Tibial nerve (tissue), 4 donors: ENCODE data around the gene ZDHHC1. TPM values are rescaled to one million over a fixed set of nuclear protein-coding genes. Genes with fewer than 3 reads are reported as not detected.

Source experiments
- DNase-seq, 2 donors: peaks; one replicate each; pipeline ENCODE4 v3.0.0-alpha.2; 2019; ENCODE audit warnings: low spot score in 2 of 2
- H3K27ac ChIP-seq, 4 donors: fragments of 200-600 bp; sonication (generic) in 3 of 4; one replicate each; pipeline ENCODE4 v1.5.1; 2017 to 2019; ENCODE audit warnings: mild to moderate bottlenecking in 1 of 4
- H3K27me3 ChIP-seq, 2 donors: fragments of 200-600 bp; sonication (generic) in 1 of 2; one replicate each; pipeline versions ENCODE4 v1.5.1 to v1.6.0; 2017 to 2019
- H3K36me3 ChIP-seq, 3 donors: fragments of 200-600 bp; sonication (generic); one replicate each; pipeline ENCODE4 v1.5.1; 2018 to 2019
- H3K4me1 ChIP-seq, 4 donors: fragments of 200-600 bp; sonication (generic) in 3 of 4; one replicate each; pipeline ENCODE4 v1.5.1; 2017 to 2019
- H3K4me3 ChIP-seq, 4 donors: fragments of 200-600 bp; sonication (generic) in 3 of 4; one replicate each; pipeline ENCODE4 v1.5.1; 2017 to 2019; ENCODE audit warnings: mild to moderate bottlenecking in 1 of 4, moderate library complexity in 1 of 4
- H3K9me3 ChIP-seq, 4 donors: fragments of 200-600 bp; sonication (generic) in 3 of 4; one replicate each; pipeline ENCODE4 v1.5.1; 2017 to 2019
- CTCF ChIP-seq, 5 experiments: fragments of 200-600 bp in 3 of 5; fragments of 450-650 bp in 2 of 5; sonication (generic) in 3 of 5; IDR thresholded peaks; one replicate each; pipeline ENCODE4 v1.5.1; 2016 to 2019; ENCODE audit warnings: antibody characterized with exemption in 5 of 5, mild to moderate bottlenecking in 3 of 5, moderate library complexity in 2 of 5
- EP300 ChIP-seq, 2 donors: sonication (generic); formaldehyde crosslinking; IDR thresholded peaks; one replicate each; pipeline ENCODE4 v1.6.1; 2017; ENCODE audit warnings: antibody characterized with exemption in 2 of 2, mild to moderate bottlenecking in 1 of 2
- POLR2A ChIP-seq, 2 donors: fragments of 450-650 bp; IDR thresholded peaks; one replicate each; pipeline ENCODE4 v1.6.1; 2017; ENCODE audit warnings: antibody characterized with exemption in 2 of 2, mild to moderate bottlenecking in 2 of 2, moderate library complexity in 2 of 2
- WGBS, 2 donors: methylation state at CpG; one replicate each; pipeline ENCODE4 v1.1.5; 2018; 5-methylcytosine and 5-hydroxymethylcytosine counted together
- total RNA-seq, 4 donors: library from RNA; depleted of rRNA; stranded (reverse); fragments of >200 nt; gene quantifications; one replicate each; pipeline ENCODE4 v1.1.0, GENCODE V29; 2016

The ZDHHC1 gene
- total RNA-seq, 4 donors from 2014 or later, result 24.3 to 46.2 (median 32.8) TPM

DNA sequence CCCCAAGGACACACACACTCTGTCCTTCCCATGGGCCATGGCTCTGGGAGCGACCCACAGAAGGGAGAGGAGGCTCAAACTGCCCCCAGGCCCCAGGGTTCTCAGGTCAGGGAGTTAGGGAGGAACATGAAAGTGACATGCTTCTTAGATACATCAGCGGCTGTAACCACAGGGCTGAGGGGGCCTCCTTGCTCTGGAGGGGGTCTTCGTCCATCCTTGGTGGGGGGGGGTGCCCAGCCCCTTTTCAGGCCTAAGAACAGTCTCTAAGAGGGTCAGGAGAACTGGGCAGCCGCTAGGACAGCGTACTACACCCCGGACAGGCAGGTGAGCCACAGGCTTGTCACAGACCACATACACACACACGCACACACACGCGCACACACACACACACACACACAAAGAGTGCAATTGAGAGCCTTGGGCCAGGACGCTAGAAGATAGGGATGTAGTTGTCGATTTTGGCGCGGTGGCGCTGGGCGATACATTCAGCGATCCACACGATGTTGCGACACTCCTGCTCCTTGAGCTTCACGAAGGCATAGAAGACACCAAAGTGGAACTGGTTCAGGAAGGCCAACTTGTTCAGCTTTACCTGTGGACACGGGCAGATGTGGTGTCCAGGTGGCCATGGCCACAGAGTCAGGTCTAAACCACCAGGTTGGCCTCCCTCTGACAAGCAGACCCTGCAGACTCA, 22.0 kb upstream of the ZDHHC1 start:
- Histone ChIP-seq H3K9me3 (no peaks in the 10 kb centered on the region), H3K4me3 (no peak overlapping the region), H3K36me3 (peaks cover 0 to 70% (median 3%) of the 10 kb centered on the region in 3 donors), H3K27ac (no peak overlapping the region), H3K27me3 (no peaks in the 10 kb centered on the region), H3K4me1 (peaks cover 0 to 16% (median 6%) of the 10 kb centered on the region in 4 donors)
- WGBS, 2 donors, result 93% methylated on average over 20 of the region's 20 CpGs
- no peak for DNase-seq
- no peak for TF ChIP-seq POLR2A (IDR thresholded peaks at IDR 0.05)
- no peak for TF ChIP-seq EP300 (IDR thresholded peaks at IDR 0.05)
- TF ChIP-seq CTCF (IDR thresholded peaks at IDR 0.05), result no peak

DNA sequence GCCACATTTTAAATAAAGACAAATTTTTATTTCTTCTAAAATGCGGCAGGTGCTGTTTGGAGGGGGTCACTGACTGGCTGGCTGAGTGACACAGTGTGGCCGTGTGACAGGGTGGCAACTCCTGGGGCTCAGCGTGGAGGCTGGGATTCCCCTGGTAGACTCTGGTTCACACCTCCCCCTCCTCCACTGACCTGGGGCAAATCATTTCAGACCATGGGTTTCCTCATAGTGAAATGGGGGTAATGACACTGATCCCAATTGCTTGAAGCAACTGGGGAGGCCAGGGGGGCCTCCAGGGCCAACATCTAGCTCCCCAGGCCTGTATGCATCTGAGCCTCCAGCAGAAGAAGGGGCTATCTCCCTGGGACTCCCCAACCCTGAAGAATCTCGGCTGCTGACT, 21.2 kb upstream of the ZDHHC1 start:
- Histone ChIP-seq H3K27ac (no peak overlapping the region), H3K36me3 (peaks cover 0 to 62% (median 0%) of the 10 kb centered on the region in 3 donors), H3K4me1 (peaks cover 0 to 10% (median 2%) of the 10 kb centered on the region in 4 donors), H3K4me3 (no peak overlapping the region), H3K9me3 (no peaks in the 10 kb centered on the region), H3K27me3 (no peaks in the 10 kb centered on the region)
- no peak for DNase-seq
- 80 to 84% methylated on average over 4 of the region's 4 CpGs for WGBS, 2 donors
- TF ChIP-seq POLR2A (IDR thresholded peaks at IDR 0.05), result no peak
- TF ChIP-seq EP300 (IDR thresholded peaks at IDR 0.05), result no peak
- TF ChIP-seq CTCF (IDR thresholded peaks at IDR 0.05), result no peak

- WGBS, 2 donors, result 90 to 94% methylated on average over 21 to 23 of the region's 23 CpGs
- DNase-seq, result no peak
- Histone ChIP-seq H3K27me3 (no peaks in the 10 kb centered on the region), H3K4me3 (no peak overlapping the region), H3K27ac (no peak overlapping the region), H3K4me1 (peaks cover 0 to 10% (median 3%) of the 10 kb centered on the region in 4 donors), H3K36me3 (peaks cover 0 to 62% (median 0%) of the 10 kb centered on the region in 3 donors), H3K9me3 (no peaks in the 10 kb centered on the region)
- TF ChIP-seq POLR2A (IDR thresholded peaks at IDR 0.05) (no peak), EP300 (IDR thresholded peaks at IDR 0.05) (no peak), CTCF (IDR thresholded peaks at IDR 0.05) (no peak)
Observed at GRCh38 chr16:67436640-67437193, 20.4 kb upstream of the ZDHHC1 start.

- TF ChIP-seq EP300 (IDR thresholded peaks at IDR 0.05) (no peak), CTCF (IDR thresholded peaks at IDR 0.05) (no peak), POLR2A (IDR thresholded peaks at IDR 0.05) (no peak)
- DNase-seq, result no peak
- Histone ChIP-seq H3K9me3 (no peaks in the 10 kb centered on the region), H3K4me1 (peaks cover 0 to 17% (median 8%) of the 10 kb centered on the region in 4 donors), H3K4me3 (no peak overlapping the region), H3K27ac (no peak overlapping the region), H3K36me3 (peaks cover 0 to 55% (median 0%) of the 10 kb centered on the region in 3 donors), H3K27me3 (no peaks in the 10 kb centered on the region)
- 80 to 95% methylated on average over 15 to 16 of the region's 16 CpGs for WGBS, 2 donors
Observed at GRCh38 chr16:67435758-67436164, 19.5 kb upstream of the ZDHHC1 start.

GRCh38 chr16:67433131-67433719, 16.9 kb upstream of the ZDHHC1 start:
- no peak overlapping the region for H3K4me3 ChIP-seq
- no peak for TF ChIP-seq CTCF (IDR thresholded peaks at IDR 0.05)
- no peak for TF ChIP-seq EP300 (IDR thresholded peaks at IDR 0.05)

More at GRCh38 chr16:67433131-67433719, 16.9 kb upstream of the ZDHHC1 start:
- peaks cover 0 to 10% of the 10 kb centered on the region in 2 donors for H3K27me3 ChIP-seq
- WGBS, 2 donors, result 84 to 94% methylated on average over 5 of the region's 5 CpGs
- peaks cover 0 to 30% (median 0%) of the 10 kb centered on the region in 3 donors for H3K36me3 ChIP-seq
- no peaks in the 10 kb centered on the region for H3K9me3 ChIP-seq
- DNase-seq, result no peak
- H3K4me1 ChIP-seq, result peaks cover 0 to 29% (median 11%) of the 10 kb centered on the region in 4 donors
- H3K27ac ChIP-seq, result peak overlapping the region in 1 of 4 donors; percentile 73
